Neural cell (in vitro differentiated cells): ENCODE data around the gene TP53INP2. TPM values are rescaled to one million over a fixed set of nuclear protein-coding genes. Genes with fewer than 3 reads are reported as not detected.

Experiments
- H2AFZ ChIP-seq: fragments of 200-600, 300-800 bp; sonication (generic), shearing (Covaris generic); 2 replicates; pipeline ENCODE4 v1.6.0; 2014; ENCODE audit warnings: low read depth, mild to moderate bottlenecking, antibody characterized with exemption, low read length, moderate library complexity
- H3F3A ChIP-seq: fragments of 200-600 bp; shearing (Covaris generic); 2 replicates; pipeline ENCODE4 v1.6.1; 2016; ENCODE audit warnings: mild to moderate bottlenecking, moderate library complexity, mixed read lengths, antibody characterized with exemption, low read length; ENCODE audit not compliant: insufficient read depth, poor library complexity, severe bottlenecking
- H3K27ac ChIP-seq: fragments of 200-600, 300-800 bp; sonication (generic), shearing (Covaris generic); 2 replicates; pipeline ENCODE4 v1.5.1; 2014; ENCODE audit warnings: mild to moderate bottlenecking, low read length, moderate library complexity
- H3K27me3 ChIP-seq: fragments of 300-800, 200-600 bp; sonication (generic), shearing (Covaris generic); 2 replicates; pipeline ENCODE4 v1.6.0; 2014; ENCODE audit warnings: mild to moderate bottlenecking, low read depth, low read length, moderate library complexity; ENCODE audit not compliant: insufficient read depth
- H3K36me3 ChIP-seq: fragments of 300-800, 200-600 bp; sonication (generic), shearing (Covaris generic); 2 replicates; pipeline ENCODE4 v1.5.1; 2014; ENCODE audit warnings: mild to moderate bottlenecking, antibody characterized with exemption, low read length, moderate library complexity; ENCODE audit not compliant: insufficient read depth
- H3K4me2 ChIP-seq: fragments of 300-800, 200-600 bp; sonication (generic), shearing (Covaris generic); 2 replicates; pipeline ENCODE4 v1.6.0; 2014; ENCODE audit warnings: mild to moderate bottlenecking, low read length
- H3K4me3 ChIP-seq: fragments of 300-800, 200-600 bp; sonication (generic), shearing (Covaris generic); 2 replicates; pipeline ENCODE4 v1.5.1; 2014; ENCODE audit warnings: mild to moderate bottlenecking, low read length, moderate library complexity
- H3K79me2 ChIP-seq: fragments of 200-600 bp; shearing (Covaris generic); replicated peaks from 2 replicates; pipeline ENCODE4 v1.6.0; 2014; ENCODE audit warnings: mild to moderate bottlenecking, low read length, moderate library complexity; ENCODE audit not compliant: insufficient read depth
- H3K9ac ChIP-seq: fragments of 300-800, 200-600 bp; sonication (generic), shearing (Covaris generic); 2 replicates; pipeline ENCODE4 v1.6.1; 2016; ENCODE audit warnings: mild to moderate bottlenecking, low read length, mixed read lengths
- H3K9me2 ChIP-seq: fragments of 200-600 bp; shearing (Covaris generic); 2 replicates; pipeline ENCODE4 v1.6.1; 2016; ENCODE audit warnings: mild to moderate bottlenecking, low read length, mixed read lengths; ENCODE audit not compliant: insufficient read depth
- H3K9me3 ChIP-seq: fragments of 200-600, 300-800 bp; sonication (generic), shearing (Covaris generic); 2 replicates; pipeline ENCODE4 v1.6.1; 2016; ENCODE audit warnings: mild to moderate bottlenecking, mixed run types, low read length, moderate library complexity, mixed read lengths
- H4K20me1 ChIP-seq: fragments of 200-600 bp; shearing (Covaris generic); 2 replicates; pipeline ENCODE4 v1.6.1; 2016; ENCODE audit warnings: mild to moderate bottlenecking, mixed run types; ENCODE audit not compliant: insufficient read depth
- EP300 ChIP-seq: fragments of 450-650 bp; conservative IDR thresholded peaks from 2 replicates; pipeline ENCODE4 v1.6.1; 2014; ENCODE audit warnings: antibody characterized with exemption, mild to moderate bottlenecking, moderate library complexity; ENCODE audit not compliant: poor library complexity, severe bottlenecking
- EZH2 ChIP-seq: fragments of 200-600, 300-800 bp; shearing (Covaris generic), sonication (generic); IDR thresholded peaks from 2 replicates; pipeline ENCODE4 v1.6.1; 2014; ENCODE audit warnings: antibody characterized with exemption, low read length, borderline replicate concordance, mild to moderate bottlenecking; ENCODE audit not compliant: insufficient read depth, poor library complexity, severe bottlenecking
- MXI1 ChIP-seq: fragments of 450-650 bp; conservative IDR thresholded peaks from 2 replicates; pipeline ENCODE4 v1.6.1; 2014; ENCODE audit warnings: antibody characterized with exemption, mild to moderate bottlenecking; ENCODE audit not compliant: poor library complexity, severe bottlenecking
- POLR2AphosphoS5 ChIP-seq: IDR thresholded peaks from 2 replicates; pipeline ENCODE4 v1.6.1; 2012
- RAD21 ChIP-seq: fragments of 450-650 bp; conservative IDR thresholded peaks from 2 replicates; pipeline ENCODE4 v1.6.1; 2014; ENCODE audit warnings: antibody characterized with exemption, mild to moderate bottlenecking, moderate library complexity
- SMC3 ChIP-seq: fragments of 450-650 bp; conservative IDR thresholded peaks from 2 replicates; pipeline ENCODE4 v1.6.1; 2014; ENCODE audit warnings: antibody characterized with exemption, mild to moderate bottlenecking, moderate library complexity; ENCODE audit not compliant: poor library complexity
- TAF1 ChIP-seq: IDR thresholded peaks from 2 replicates; pipeline ENCODE4 v1.6.1; 2012; ENCODE audit warnings: low read depth
- polyA plus RNA-seq: library from polyadenylated mRNA; depleted of rRNA; stranded (reverse); fragments of >200 nt; gene quantifications from 2 replicates; pipeline ENCODE4 v1.2.3, GENCODE V29; 2014
- TF ChIP-seq, protein P1 (sequence below): IDR thresholded peaks from 2 replicates; pipeline ENCODE4 v1.6.1; 2012; ENCODE audit warnings: borderline replicate concordance
- TF ChIP-seq, protein P2 (sequence below): fragments of 450-650 bp; IDR thresholded peaks from 2 replicates; pipeline ENCODE4 v1.5.1; 2014; ENCODE audit warnings: antibody characterized with exemption, mild to moderate bottlenecking, moderate library complexity; ENCODE audit not compliant: poor library complexity, severe bottlenecking

TP53INP2 gene
- polyA plus RNA-seq, 1 donor from 2014 or later: 11.5 TPM

DNA sequence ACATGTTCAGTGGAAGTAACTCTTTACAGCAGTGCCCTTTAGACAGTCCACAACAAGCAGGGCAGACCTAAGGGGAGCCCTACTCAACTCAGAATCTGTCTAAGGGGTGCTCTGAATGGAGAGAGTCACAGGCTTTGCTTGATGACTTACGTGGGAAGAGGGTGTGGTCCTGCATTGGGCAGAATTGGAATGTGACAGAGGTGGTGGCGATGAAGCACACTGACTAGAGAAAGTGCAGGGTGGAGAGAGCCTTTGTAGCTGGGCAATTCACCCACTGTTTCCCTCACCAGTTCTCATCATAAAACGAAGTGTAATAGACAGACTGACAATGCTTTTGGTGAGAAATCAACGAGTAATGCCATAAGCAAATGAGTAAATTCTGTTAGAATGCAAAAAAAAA, 11.2 kb downstream of the TP53INP2 start:
- no peak overlapping the region for H3K4me2 ChIP-seq
- H3K27me3 ChIP-seq: peaks cover 2% of the 10 kb centered on the region
- H3K79me2 ChIP-seq: no peaks in the 10 kb centered on the region
- H4K20me1 ChIP-seq: no peaks in the 10 kb centered on the region
- H3K9me3 ChIP-seq: no peaks in the 10 kb centered on the region
- H3K36me3 ChIP-seq: peaks cover 15% of the 10 kb centered on the region
- no peak overlapping the region for H3K4me3 ChIP-seq
- H3K9ac ChIP-seq: no peak overlapping the region
- H2AFZ ChIP-seq: no peak overlapping the region
- TF ChIP-seq, protein P1, sequence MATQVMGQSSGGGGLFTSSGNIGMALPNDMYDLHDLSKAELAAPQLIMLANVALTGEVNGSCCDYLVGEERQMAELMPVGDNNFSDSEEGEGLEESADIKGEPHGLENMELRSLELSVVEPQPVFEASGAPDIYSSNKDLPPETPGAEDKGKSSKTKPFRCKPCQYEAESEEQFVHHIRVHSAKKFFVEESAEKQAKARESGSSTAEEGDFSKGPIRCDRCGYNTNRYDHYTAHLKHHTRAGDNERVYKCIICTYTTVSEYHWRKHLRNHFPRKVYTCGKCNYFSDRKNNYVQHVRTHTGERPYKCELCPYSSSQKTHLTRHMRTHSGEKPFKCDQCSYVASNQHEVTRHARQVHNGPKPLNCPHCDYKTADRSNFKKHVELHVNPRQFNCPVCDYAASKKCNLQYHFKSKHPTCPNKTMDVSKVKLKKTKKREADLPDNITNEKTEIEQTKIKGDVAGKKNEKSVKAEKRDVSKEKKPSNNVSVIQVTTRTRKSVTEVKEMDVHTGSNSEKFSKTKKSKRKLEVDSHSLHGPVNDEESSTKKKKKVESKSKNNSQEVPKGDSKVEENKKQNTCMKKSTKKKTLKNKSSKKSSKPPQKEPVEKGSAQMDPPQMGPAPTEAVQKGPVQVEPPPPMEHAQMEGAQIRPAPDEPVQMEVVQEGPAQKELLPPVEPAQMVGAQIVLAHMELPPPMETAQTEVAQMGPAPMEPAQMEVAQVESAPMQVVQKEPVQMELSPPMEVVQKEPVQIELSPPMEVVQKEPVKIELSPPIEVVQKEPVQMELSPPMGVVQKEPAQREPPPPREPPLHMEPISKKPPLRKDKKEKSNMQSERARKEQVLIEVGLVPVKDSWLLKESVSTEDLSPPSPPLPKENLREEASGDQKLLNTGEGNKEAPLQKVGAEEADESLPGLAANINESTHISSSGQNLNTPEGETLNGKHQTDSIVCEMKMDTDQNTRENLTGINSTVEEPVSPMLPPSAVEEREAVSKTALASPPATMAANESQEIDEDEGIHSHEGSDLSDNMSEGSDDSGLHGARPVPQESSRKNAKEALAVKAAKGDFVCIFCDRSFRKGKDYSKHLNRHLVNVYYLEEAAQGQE: no peak
- TF ChIP-seq EP300 (no peak), SMC3 (no peak), RAD21 (no peak), EZH2 (no peak), MXI1 (no peak), POLR2AphosphoS5 (no peak), TAF1 (no peak)
- TF ChIP-seq, protein P2, sequence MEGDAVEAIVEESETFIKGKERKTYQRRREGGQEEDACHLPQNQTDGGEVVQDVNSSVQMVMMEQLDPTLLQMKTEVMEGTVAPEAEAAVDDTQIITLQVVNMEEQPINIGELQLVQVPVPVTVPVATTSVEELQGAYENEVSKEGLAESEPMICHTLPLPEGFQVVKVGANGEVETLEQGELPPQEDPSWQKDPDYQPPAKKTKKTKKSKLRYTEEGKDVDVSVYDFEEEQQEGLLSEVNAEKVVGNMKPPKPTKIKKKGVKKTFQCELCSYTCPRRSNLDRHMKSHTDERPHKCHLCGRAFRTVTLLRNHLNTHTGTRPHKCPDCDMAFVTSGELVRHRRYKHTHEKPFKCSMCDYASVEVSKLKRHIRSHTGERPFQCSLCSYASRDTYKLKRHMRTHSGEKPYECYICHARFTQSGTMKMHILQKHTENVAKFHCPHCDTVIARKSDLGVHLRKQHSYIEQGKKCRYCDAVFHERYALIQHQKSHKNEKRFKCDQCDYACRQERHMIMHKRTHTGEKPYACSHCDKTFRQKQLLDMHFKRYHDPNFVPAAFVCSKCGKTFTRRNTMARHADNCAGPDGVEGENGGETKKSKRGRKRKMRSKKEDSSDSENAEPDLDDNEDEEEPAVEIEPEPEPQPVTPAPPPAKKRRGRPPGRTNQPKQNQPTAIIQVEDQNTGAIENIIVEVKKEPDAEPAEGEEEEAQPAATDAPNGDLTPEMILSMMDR: no peak
- H3K27ac ChIP-seq: no peak overlapping the region
- no peaks in the 10 kb centered on the region for H3K9me2 ChIP-seq
- no peaks in the 10 kb centered on the region for H3F3A ChIP-seq

DNA sequence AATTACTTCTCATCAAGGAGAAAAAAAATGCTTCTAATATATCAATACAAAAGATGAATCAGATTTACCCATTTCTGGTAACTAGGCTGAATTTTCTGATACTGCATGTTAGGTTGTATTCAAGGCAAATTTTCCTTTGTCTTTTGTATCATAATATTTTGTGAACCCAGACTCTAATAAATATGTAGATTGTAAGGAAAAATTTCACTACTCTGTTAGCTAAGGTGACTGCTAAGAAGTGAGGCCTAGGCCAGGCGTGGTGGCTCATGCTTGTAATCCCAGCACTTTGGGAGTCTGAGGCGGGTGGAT, 12.7 kb downstream of the TP53INP2 start:
- Histone ChIP-seq H3K36me3 (peaks cover 10% of the 10 kb centered on the region), H2AFZ (no peak overlapping the region), H3K9me3 (no peaks in the 10 kb centered on the region), H3K4me3 (no peak overlapping the region), H3K79me2 (no peaks in the 10 kb centered on the region), H3K27ac (no peak overlapping the region), H3K9me2 (no peaks in the 10 kb centered on the region), H3K9ac (no peak overlapping the region), H3F3A (no peaks in the 10 kb centered on the region), H3K27me3 (no peaks in the 10 kb centered on the region), H3K4me2 (no peak overlapping the region), H4K20me1 (no peaks in the 10 kb centered on the region)
- TF ChIP-seq SMC3 (no peak), EZH2 (no peak), TAF1 (no peak), MXI1 (no peak), EP300 (no peak), POLR2AphosphoS5 (no peak), RAD21 (no peak)
- TF ChIP-seq, protein P1: no peak
- TF ChIP-seq, protein P2: no peak
